PC-3 (cell line): Measurements from ENCODE around the gene FAM168A. TPM values are rescaled to one million over a fixed set of nuclear protein-coding genes. Genes with fewer than 3 reads are reported as not detected.

ENCODE experiments used
- ATAC-seq: fragments of 200-7000 bp; cut with Tn5 transposase; 2 replicates; pipeline ENCODE4 v1.9.1; 2020; ENCODE audit warnings: mild to moderate bottlenecking, moderate library complexity
- BruUV-seq: library from RNA; stranded (reverse); fragments of 400-500 nt; replicated peaks from 2 replicates; lab custom pipeline; 2021; lab: Mats Ljungman, UMichigan
- CTCF ChIA-PET: fragments of 300-600 bp; sonication (Branson Sonifier 250); formaldehyde crosslinking; loops from one replicate; lab custom pipeline; 2022; ENCODE audit warnings: antibody characterized with exemption; lab: Charles Lee
- POLR2A ChIA-PET: fragments of 300-600 bp; sonication (Branson Sonifier 250); formaldehyde crosslinking; loops from one replicate; lab custom pipeline; 2022; ENCODE audit warnings: antibody characterized with exemption; ENCODE audit not compliant: unreplicated experiment; lab: Charles Lee
- DNase-seq: peaks from one replicate; pipeline ENCODE4 v3.0.0-alpha.2; 2015
- H2AFZ ChIP-seq: fragments of 300-600 bp; sonication (generic); 2 replicates; pipeline ENCODE4 v1.6.0; 2016; ENCODE audit warnings: antibody characterized with exemption, low read length
- H3F3A ChIP-seq: fragments of 300-600 bp; sonication (generic); one replicate; pipeline ENCODE4 v1.6.0; 2017; ENCODE audit warnings: antibody characterized with exemption, low read length, control low read depth, mild to moderate bottlenecking; ENCODE audit not compliant: unreplicated experiment
- H3K27ac ChIP-seq: fragments of 300-600 bp; sonication (generic); 2 replicates; pipeline ENCODE4 v1.5.1; 2016; ENCODE audit warnings: mild to moderate bottlenecking, low read length
- H3K27me3 ChIP-seq: fragments of 300-600 bp; sonication (generic); 2 replicates; pipeline ENCODE4 v1.6.1; 2016; ENCODE audit warnings: low read length, mixed read lengths
- H3K36me3 ChIP-seq: fragments of 300-600 bp; sonication (generic); 2 replicates; pipeline ENCODE4 v1.6.1; 2016; ENCODE audit warnings: low read depth, mixed run types, low read length, mixed read lengths
- H3K4me1 ChIP-seq: fragments of 300-600 bp; sonication (generic); 2 replicates; pipeline ENCODE4 v1.5.1; 2016; ENCODE audit warnings: low read length; ENCODE audit not compliant: insufficient read depth
- H3K4me2 ChIP-seq: fragments of 300-600 bp; sonication (generic); 2 replicates; pipeline ENCODE4 v1.6.0; 2016; ENCODE audit warnings: low read length
- H3K4me3 ChIP-seq: fragments of 300-600 bp; sonication (generic); 2 replicates; pipeline ENCODE4 v1.5.1; 2016; ENCODE audit warnings: mild to moderate bottlenecking, low read length, mixed read lengths
- H3K79me2 ChIP-seq: fragments of 300-600 bp; sonication (generic); 2 replicates; pipeline ENCODE4 v1.6.1; 2017; ENCODE audit warnings: low read length, mixed read lengths
- H3K9ac ChIP-seq: fragments of 300-600 bp; sonication (generic); 2 replicates; pipeline ENCODE4 v1.6.0; 2016; ENCODE audit warnings: mild to moderate bottlenecking, low read length
- H3K9me2 ChIP-seq: fragments of 300-600 bp; sonication (generic); replicated peaks from 2 replicates; pipeline ENCODE4 v1.6.1; 2016; ENCODE audit warnings: mixed run types, low read length, mixed read lengths
- H3K9me3 ChIP-seq: fragments of 300-600 bp; sonication (generic); 2 replicates; pipeline ENCODE4 v1.6.1; 2016; ENCODE audit warnings: low read length, mixed read lengths
- H4K20me1 ChIP-seq: fragments of 300-600 bp; sonication (generic); 2 replicates; pipeline ENCODE4 v1.6.1; 2016; ENCODE audit warnings: low read length, mixed read lengths
- CTCF ChIP-seq: fragments of 300-600 bp; sonication (generic); conservative IDR thresholded peaks from 2 replicates; pipeline ENCODE4 v1.5.1; 2017; ENCODE audit warnings: antibody characterized with exemption, low read depth, mild to moderate bottlenecking, low read length
- EZH2 ChIP-seq: fragments of 300-600 bp; sonication (generic); IDR thresholded peaks from one replicate; pipeline ENCODE4 v1.6.1; 2017; ENCODE audit warnings: antibody characterized with exemption, mild to moderate bottlenecking, low read length; ENCODE audit not compliant: unreplicated experiment
- EZH2phosphoT487 ChIP-seq: fragments of 300-600 bp; sonication (generic); IDR thresholded peaks from 2 replicates; pipeline ENCODE4 v1.6.1; 2018; ENCODE audit warnings: mild to moderate bottlenecking, antibody characterized with exemption, low read length, borderline replicate concordance
- intact Hi-C: fragments of 100-400 bp; cut with micrococcal nuclease; formaldehyde crosslinking; loops from 2 replicates; pipeline ENCODE4 v1.9.0; 2023
- total RNA-seq: library from RNA; depleted of rRNA; stranded (reverse); fragments of >200 nt; gene quantifications from 2 replicates; pipeline ENCODE4 v1.2.3, GENCODE V29; 2014

FAM168A gene
- total RNA-seq, 1 experiment from 2014 or later, result 24.5 TPM

- H3K79me2 ChIP-seq, result no peaks in the 10 kb centered on the region
These were observed 72.3 kb downstream of the FAM168A start for GRCh38 chr11:73525611-73526010.

GRCh38 chr11:73524774-73525173 lies 73.1 kb downstream of the FAM168A start:
- TF ChIP-seq EZH2phosphoT487 (no peak), CTCF (no peak), EZH2 (no peak)
- Histone ChIP-seq H3K9ac (no peak overlapping the region), H3K4me1 (peaks cover 14% of the 10 kb centered on the region), H3K9me2 (no peaks in the 10 kb centered on the region), H3K36me3 (no peaks in the 10 kb centered on the region), H3K4me2 (no peak overlapping the region), H2AFZ (no peak overlapping the region), H3F3A (no peaks in the 10 kb centered on the region), H3K4me3 (no peak overlapping the region), H3K27ac (no peak overlapping the region), H3K9me3 (no peaks in the 10 kb centered on the region), H4K20me1 (no peaks in the 10 kb centered on the region), H3K27me3 (no peaks in the 10 kb centered on the region), H3K79me2 (no peaks in the 10 kb centered on the region)
- DNase-seq, result no peak
- no TSS peak for BruUV-seq
- intact Hi-C loops, result no loop called here
- ChIA-PET POLR2A (no interaction called here), CTCF (no interaction called here)
- no peak for ATAC-seq

More at GRCh38 chr11:73525611-73526010, 72.3 kb downstream of the FAM168A start:
- no TSS peak for BruUV-seq
- CTCF ChIA-PET, result no interaction called here
- Histone ChIP-seq H3K27me3 (no peaks in the 10 kb centered on the region), H2AFZ (no peak overlapping the region), H3K9ac (no peak overlapping the region), H3K4me2 (no peak overlapping the region), H3K4me1 (peaks cover 14% of the 10 kb centered on the region), H3F3A (no peaks in the 10 kb centered on the region), H4K20me1 (no peaks in the 10 kb centered on the region), H3K9me3 (no peaks in the 10 kb centered on the region), H3K9me2 (no peaks in the 10 kb centered on the region), H3K27ac (no peak overlapping the region), H3K36me3 (no peaks in the 10 kb centered on the region), H3K4me3 (no peak overlapping the region)
- DNase-seq (no peak), ATAC-seq (no peak)
- intact Hi-C loops, result no loop called here
- POLR2A ChIA-PET, result no interaction called here
- TF ChIP-seq EZH2 (no peak), EZH2phosphoT487 (no peak), CTCF (no peak)

GRCh38 chr11:73521621-73522020 lies 76.3 kb downstream of the FAM168A start:
- Histone ChIP-seq H3K9ac (no peak overlapping the region), H3K9me2 (no peaks in the 10 kb centered on the region), H3K79me2 (no peaks in the 10 kb centered on the region), H3K36me3 (no peaks in the 10 kb centered on the region), H3K27me3 (no peaks in the 10 kb centered on the region), H4K20me1 (no peaks in the 10 kb centered on the region), H2AFZ (no peak overlapping the region), H3K27ac (0 out of 2 replicates have a peak overlapping the region, but pooled peaks have one; percentile 16), H3K4me2 (peak overlapping the region; percentile 29; the same call in 1 of the 2 replicates), H3K4me1 (peaks cover 14% of the 10 kb centered on the region), H3K9me3 (no peaks in the 10 kb centered on the region), H3F3A (no peaks in the 10 kb centered on the region), H3K4me3 (no peak overlapping the region)
- DNase-seq, result peak; percentile 75
- TF ChIP-seq EZH2 (no peak), EZH2phosphoT487 (no peak), CTCF (no peak)
- ChIA-PET CTCF (interaction anchor here (0.6 to 0.7 kb wide), 2 partner anchors 42 to 122 kb away, joined by 3 to 4 read pairs; no protein-coding TSS in a partner anchor), POLR2A (no interaction called here)
- ATAC-seq, result peak; percentile 96
- intact Hi-C loops, result no loop called here
- BruUV-seq, result no TSS peak
